ENCODE results near the gene DMXL1. TPM values are rescaled to one million over a fixed set of nuclear protein-coding genes. Genes with fewer than 3 reads are reported as not detected.

Gene DMXL1
- total RNA-seq, 1 donor: 21.8 TPM

DNA sequence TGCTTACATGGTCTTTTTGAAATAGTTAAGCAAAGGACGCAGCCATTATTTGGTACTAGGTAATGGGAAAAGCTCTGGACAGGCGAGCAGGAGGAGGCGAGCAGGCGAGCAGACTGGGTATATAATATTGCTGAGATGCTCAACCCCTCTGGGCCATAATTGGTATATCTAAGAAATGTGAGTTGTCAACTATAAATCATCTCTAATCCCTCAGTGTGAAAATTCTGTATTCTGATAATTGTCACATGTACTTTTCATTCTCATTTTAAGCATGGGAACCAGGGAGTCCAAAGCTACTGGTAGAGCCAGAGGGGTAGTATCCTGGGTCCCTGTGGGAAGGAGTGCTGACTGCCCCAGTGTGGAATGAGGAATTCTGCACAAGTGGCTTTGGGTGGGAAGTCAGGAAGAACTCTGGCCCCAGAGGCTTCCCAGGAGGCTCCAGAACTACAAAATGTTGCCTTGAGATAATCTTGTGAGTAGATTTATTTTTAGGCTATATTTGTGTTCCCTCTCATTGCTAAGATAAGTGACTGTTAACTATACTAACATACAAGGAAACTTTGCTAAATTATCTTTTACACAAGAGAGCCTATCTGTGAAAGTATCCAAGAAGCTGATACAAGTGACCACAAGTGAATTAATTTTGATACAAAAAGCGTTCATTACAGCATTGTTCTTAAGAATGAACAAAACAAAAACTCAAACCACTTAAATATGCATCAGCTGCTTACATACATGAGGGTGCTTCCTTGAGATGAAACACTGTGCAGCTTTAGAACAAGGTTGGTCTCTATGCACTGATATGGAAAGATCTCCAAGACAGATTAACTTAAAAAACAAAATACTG is 214.4 kb downstream of the DMXL1 start:
- DNase-seq (ENCODE audit: low read depth in 2 of 3, low spot score in 2 of 3): no peak

GRCh38 chr5:119286511-119287488 is 215.9 kb downstream of the DMXL1 start:
- DNase-seq (ENCODE audit: low read depth in 2 of 3, low spot score in 2 of 3): no peak

GRCh38 chr5:119287547-119288111 is 216.7 kb downstream of the DMXL1 start:
- DNase-seq (ENCODE audit: low read depth in 2 of 3, low spot score in 2 of 3): peak in 1 of 3 donors; percentile 56

DNA sequence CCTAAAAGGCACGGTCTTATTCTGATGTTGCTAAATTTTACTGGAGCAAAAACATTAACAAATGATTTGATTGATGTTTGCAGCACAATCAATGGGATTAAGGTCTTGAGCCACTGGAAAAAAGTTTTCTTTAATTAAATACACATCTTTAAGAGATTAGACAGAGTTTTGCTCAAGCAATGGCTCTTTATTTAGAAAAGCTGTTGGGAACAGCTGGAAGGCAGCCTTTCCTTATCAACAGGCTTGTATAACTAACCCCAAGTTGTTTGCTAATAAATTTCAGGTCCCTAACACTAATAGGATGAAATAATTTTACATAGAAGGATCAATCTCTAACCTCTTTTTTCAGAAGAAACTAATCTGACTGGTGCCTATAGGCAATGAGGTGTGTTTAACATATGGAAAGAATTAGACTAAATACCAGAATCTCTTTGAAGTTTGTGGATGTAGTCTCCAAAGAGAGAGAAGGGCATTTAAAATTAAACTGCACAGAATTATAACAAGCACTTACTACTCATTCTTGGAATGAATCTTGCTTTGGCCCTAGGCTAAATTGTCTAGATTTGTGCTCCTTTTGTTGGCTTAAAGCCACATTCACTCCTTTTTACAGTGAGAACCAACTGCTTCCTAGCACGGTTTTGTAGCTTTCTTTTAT is 217.6 kb downstream of the DMXL1 start:
- DNase-seq (ENCODE audit: low read depth in 2 of 3, low spot score in 2 of 3): no peak

- DNase-seq (ENCODE audit: low read depth in 2 of 3, low spot score in 2 of 3): no peak
Measured at GRCh38 chr5:119289438-119290044, 218.7 kb downstream of the DMXL1 start.

- peak in 2 of 3 donors; percentile 46 to 64 for DNase-seq (ENCODE audit: low read depth in 2 of 3, low spot score in 2 of 3)
Measured at GRCh38 chr5:119290161-119290569, 219.3 kb downstream of the DMXL1 start.

- DNase-seq (ENCODE audit: low read depth in 2 of 3, low spot score in 2 of 3): no peak
Measured at GRCh38 chr5:119290607-119291006, 219.7 kb downstream of the DMXL1 start.

- no peak for DNase-seq (ENCODE audit: low read depth in 2 of 3, low spot score in 2 of 3)
Measured at GRCh38 chr5:119291056-119291455, 220.2 kb downstream of the DMXL1 start.

GRCh38 chr5:119291877-119292276 is 221.0 kb downstream of the DMXL1 start:
- no peak for DNase-seq (ENCODE audit: low read depth in 2 of 3, low spot score in 2 of 3)

DNA sequence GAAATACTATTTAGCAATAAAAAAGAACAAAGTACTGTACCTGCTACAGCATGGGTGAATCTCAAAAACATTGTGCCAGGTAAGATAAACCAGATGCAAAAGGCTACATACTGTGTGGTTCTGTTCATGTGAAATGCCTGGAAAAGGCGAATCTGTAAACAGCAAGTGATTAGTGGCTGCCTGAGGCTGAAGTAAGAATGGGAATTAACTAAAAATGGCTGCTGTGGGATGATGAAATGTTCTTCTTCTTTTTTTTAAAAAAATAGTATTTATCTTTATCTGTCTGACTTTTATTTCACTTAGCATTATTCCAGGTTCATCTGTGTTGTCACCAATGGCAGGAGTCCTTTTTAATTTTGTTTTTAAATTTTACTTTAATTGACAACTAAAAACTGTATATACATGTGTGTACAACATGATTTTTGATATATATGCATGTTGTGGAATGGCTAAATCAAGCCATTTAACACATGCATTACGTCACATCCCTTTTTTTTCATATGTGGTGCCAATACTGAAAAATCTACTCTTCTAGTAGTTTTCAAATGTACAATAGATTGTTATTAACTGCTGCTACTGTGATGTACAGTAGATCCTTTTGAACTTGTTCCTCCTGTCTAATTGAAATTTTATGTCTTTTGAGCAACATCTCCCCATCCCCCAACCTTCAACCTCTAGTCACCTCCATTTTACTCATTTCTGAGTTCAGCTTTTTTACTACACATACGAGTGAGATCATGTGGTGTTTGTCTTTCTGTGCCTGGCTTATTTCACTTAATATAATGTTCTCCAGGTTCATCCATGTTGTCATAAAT is 222.0 kb downstream of the DMXL1 start:
- no peak for DNase-seq (ENCODE audit: low read depth in 2 of 3, low spot score in 2 of 3)

DNA sequence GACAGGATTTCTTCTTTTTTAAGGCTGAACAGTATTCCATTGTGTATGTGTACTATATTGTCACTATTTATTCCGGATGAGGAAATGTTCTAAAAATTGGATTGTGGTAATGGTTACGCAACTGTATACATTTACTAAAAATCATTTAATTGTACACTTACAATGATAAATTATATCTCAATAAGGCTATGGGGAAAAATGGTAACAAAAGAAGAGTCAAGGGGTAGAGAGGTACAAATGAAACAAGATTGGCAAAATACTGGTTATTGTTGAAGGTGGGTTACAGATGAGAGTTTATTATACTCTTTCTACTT is 222.6 kb downstream of the DMXL1 start:
- DNase-seq (ENCODE audit: low read depth in 2 of 3, low spot score in 2 of 3): no peak

Small RNA genes lying within 50 kb of the gene (small RNA-seq; reads per million reads assigned to genes)
- not detected for gene LAMTOR3P2
- gene MIR5706: not detected
- gene RNU6-701P: not detected

Other genes with a start within 250 kb of the DMXL1 start
- 7.3 TPM for gene DTWD2, start 82.5 kb upstream of the DMXL1 start, total RNA-seq

All from hematopoietic multipotent progenitor cell (in vitro differentiated cells).